ENCODE measurements around the gene USH2A.
"Not testable (repeated sequence)": the region's sequence is repeated elsewhere in the genome, so short reads cannot be mapped to it uniquely, and the experiment has no call there.

The USH2A gene

GRCh38 chr1:216410026-216410425 is 13.2 kb downstream of the USH2A start:
- no peak for DNase-seq (ENCODE audit: low read depth)

- DNase-seq (ENCODE audit: low read depth), result no peak
Observed at GRCh38 chr1:216390956-216391355, 32.3 kb downstream of the USH2A start.

GRCh38 chr1:216389774-216390173 is 33.5 kb downstream of the USH2A start:
- no peak for DNase-seq (ENCODE audit: low read depth)

GRCh38 chr1:216388558-216388957 is 34.7 kb downstream of the USH2A start:
- no peak for DNase-seq (ENCODE audit: low read depth)

GRCh38 chr1:216387782-216388181 is 35.5 kb downstream of the USH2A start:
- DNase-seq (ENCODE audit: low read depth), result no peak

GRCh38 chr1:216379441-216379840 is 43.8 kb downstream of the USH2A start:
- no peak for DNase-seq (ENCODE audit: low read depth)

- DNase-seq (ENCODE audit: low read depth), result no peak
Observed at GRCh38 chr1:216368249-216368648, 55.0 kb downstream of the USH2A start.

- no peak for DNase-seq (ENCODE audit: low read depth)
Observed at GRCh38 chr1:216366979-216367378, 56.3 kb downstream of the USH2A start.

GRCh38 chr1:216356945-216357344 is 66.3 kb downstream of the USH2A start:
- DNase-seq (ENCODE audit: low read depth), result no peak

GRCh38 chr1:216350186-216350585 is 73.1 kb downstream of the USH2A start:
- no peak for DNase-seq (ENCODE audit: low read depth)

GRCh38 chr1:216346526-216346925 is 76.7 kb downstream of the USH2A start:
- no peak for DNase-seq (ENCODE audit: low read depth)

- not testable (repeated sequence) for DNase-seq (ENCODE audit: low read depth)
Observed at GRCh38 chr1:216340542-216340941, 82.7 kb downstream of the USH2A start.

- DNase-seq (ENCODE audit: low read depth), result no peak
Observed at GRCh38 chr1:216332462-216332861, 90.8 kb downstream of the USH2A start.

GRCh38 chr1:216332003-216332402 is 91.2 kb downstream of the USH2A start:
- no peak for DNase-seq (ENCODE audit: low read depth)

- no peak for DNase-seq (ENCODE audit: low read depth)
Observed at GRCh38 chr1:216331211-216331610, 92.0 kb downstream of the USH2A start.

- DNase-seq (ENCODE audit: low read depth), result no peak
Observed at GRCh38 chr1:216330262-216330661, 93.0 kb downstream of the USH2A start.

GRCh38 chr1:216325946-216326345 is 97.3 kb downstream of the USH2A start:
- DNase-seq (ENCODE audit: low read depth), result no peak

GRCh38 chr1:216325336-216325735 is 97.9 kb downstream of the USH2A start:
- no peak for DNase-seq (ENCODE audit: low read depth)

- no peak for DNase-seq (ENCODE audit: low read depth)
Observed at GRCh38 chr1:216323344-216323743, 99.9 kb downstream of the USH2A start.

- DNase-seq (ENCODE audit: low read depth), result no peak
Observed at GRCh38 chr1:216314379-216315095, 108.7 kb downstream of the USH2A start.

- peak; percentile 23 for DNase-seq (ENCODE audit: low read depth)
Observed at GRCh38 chr1:216310776-216311175, 112.5 kb downstream of the USH2A start.

- DNase-seq (ENCODE audit: low read depth), result no peak
Observed at GRCh38 chr1:216306830-216307229, 116.4 kb downstream of the USH2A start.

- no peak for DNase-seq (ENCODE audit: low read depth)
Observed at GRCh38 chr1:216303690-216304089, 119.6 kb downstream of the USH2A start.

- no peak for DNase-seq (ENCODE audit: low read depth)
Observed at GRCh38 chr1:216293683-216294082, 129.6 kb downstream of the USH2A start.
